GM10847 (cell line): ENCODE results near the gene MAP2K3.

Source experiments
- POLR2A ChIP-seq: IDR thresholded peaks from 2 replicates; pipeline ENCODE4 v1.6.1; 2011; ENCODE audit not compliant: insufficient read length; ENCODE audit errors: extremely low read depth

Gene MAP2K3

DNA sequence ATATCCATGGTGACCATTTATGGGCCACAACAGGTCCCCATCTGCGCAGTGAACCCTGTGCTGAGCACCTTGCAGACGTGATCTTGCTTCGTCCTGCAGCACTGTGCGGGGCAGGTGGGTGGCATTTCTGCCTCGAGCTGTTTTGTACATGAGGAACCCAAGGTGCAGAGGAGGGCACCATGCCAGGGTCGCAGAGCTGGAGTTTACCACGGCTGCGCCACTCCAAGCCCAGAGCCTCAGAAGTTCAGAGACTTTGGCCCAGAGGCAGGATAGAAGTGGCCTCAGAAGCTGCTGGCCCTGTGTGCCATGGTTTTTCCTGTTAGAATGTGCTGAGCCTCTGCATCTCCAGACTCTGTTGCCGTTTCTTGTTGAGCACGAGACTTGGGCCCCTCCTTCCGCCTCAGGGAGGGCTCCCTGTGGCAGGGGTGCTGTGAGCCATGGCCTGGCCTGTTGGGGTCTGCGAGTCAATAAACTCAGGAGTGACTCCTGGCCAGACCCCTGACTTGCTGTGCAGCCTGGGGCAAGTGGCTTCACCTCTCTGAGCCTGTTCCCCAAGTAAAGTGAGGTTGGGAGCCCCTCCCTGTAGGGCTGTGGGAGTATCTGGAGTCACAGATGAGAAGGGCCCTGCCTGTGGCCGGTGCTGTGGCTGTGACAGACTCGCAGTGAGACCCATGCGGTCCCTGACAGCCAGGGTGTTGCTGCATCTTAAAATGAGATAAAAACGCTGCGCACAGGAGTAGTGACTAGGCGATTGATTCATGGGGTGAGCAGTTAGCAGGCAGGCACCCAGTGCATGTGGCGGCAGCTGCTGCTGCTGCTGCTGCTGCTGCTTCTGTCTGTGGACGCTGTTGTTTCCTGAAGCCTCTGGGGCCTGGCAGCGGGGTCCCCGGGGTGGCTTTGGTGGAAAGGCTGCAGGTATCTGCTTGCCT is 11.8 kb downstream of the MAP2K3 start:
- no peak for TF ChIP-seq POLR2A

DNA sequence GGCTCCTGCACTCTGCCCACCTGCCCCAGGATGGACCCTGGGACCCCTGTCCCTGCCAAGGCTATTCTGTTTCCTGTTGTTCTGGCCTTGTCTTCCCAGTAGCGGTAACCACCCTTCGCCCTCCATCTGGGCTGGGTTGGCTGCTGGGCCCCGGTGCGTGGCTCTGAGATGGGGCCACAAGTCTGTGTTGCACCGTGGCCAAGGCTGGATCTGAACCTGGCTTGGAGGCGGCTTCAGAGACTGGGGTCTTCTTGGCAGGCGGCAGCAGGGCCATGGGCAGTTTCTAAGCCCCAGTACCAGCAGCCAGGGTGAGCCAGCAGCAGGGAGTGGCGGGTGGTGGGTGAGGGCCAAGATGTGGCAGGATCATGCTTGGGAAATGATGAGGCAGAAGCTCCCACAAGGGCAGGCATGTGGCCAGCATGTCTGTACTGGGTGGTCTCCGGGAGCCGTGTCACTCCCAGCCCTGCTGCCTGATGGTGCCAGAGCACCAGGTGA is 12.6 kb downstream of the MAP2K3 start:
- TF ChIP-seq POLR2A, result no peak

DNA sequence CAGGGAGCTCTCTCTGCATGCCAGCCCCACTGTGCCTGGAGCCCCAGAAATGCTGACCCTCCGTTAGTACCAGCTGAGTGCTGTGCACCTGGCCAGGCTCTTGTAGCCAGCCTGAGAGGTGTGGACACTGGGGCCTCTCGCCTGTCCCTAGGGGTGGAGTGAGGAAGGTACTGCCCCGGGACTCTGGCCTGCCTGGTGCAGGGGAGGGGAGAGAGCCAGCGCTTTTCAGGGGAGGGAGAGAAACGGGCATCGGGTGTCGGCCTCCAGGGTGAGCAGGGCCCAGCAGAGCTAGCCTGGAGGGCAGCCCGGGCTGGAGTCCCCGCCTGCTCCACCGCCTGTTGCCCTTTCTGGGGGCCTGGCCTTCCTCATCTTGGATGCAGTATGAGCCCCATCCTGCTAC is 13.1 kb downstream of the MAP2K3 start:
- no peak for TF ChIP-seq POLR2A

DNA sequence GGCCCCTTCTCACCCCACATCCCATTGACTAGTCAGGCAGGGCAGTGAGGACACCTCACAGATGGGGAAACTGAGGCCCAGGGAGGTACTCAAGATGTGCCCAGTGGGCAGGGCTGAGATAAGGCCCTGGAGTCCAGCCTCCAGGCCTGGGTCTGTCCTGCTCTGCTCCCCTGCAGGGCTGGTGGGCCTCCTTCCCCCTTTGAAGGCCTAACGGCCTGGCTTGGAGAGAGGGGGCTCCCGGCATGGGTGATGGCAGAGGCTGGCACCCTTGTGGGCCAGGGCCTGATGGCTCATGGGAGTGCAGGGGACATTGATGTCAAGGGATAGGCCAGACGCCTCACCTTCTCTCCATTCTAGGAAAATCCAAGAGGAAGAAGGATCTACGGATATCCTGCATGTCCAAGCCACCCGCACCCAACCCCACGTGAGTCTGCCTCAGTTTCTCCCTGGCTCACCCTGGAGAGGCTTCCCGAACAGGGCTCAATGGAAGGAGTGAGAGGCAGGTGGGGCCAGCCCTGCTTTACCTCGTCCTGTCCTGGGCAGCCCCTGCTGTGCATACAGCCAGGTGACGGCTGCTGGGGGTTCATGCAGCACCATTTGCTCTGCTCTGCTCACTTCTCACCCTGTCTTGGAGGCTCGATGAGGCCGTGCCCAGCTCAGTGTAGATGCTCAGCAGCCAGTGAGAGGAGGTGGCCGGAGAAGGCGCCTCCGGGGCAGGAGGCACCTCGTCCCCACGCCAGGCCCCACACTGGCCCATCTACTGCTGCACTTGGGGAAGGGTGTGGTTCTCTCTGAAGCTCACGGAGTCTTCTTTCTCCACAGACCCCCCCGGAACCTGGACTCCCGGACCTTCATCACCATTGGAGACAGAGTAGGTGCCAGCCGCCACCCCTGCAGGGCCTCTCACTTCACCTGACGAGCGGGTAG is 13.8 kb downstream of the MAP2K3 start:
- TF ChIP-seq POLR2A, result no peak

DNA sequence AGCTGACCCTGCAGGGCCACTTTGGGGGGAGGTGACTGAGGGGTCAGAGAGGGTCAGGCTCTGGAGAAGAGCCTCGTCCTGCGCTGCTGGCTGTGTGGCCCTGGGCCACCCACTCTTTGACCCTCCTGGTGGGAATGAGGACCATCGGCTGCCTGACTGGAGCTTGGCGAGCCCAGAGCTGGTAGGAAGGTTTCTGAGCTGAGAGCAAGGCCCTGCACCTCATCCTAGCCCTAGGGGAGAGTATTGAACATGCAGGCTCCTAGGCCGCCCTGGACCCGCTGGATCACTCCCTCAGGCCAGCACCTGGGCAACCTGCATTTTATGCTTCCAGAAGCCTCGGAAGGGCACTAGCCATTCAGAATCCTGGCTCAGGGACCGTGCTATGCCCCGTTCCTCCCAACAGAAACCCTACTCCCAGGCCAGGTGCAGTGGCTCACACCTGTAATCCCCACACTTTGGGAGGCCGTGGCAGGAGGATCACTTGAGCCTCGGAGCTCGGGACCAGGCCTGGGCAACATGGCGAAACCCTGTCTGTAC is 14.5 kb downstream of the MAP2K3 start:
- TF ChIP-seq POLR2A, result no peak

DNA sequence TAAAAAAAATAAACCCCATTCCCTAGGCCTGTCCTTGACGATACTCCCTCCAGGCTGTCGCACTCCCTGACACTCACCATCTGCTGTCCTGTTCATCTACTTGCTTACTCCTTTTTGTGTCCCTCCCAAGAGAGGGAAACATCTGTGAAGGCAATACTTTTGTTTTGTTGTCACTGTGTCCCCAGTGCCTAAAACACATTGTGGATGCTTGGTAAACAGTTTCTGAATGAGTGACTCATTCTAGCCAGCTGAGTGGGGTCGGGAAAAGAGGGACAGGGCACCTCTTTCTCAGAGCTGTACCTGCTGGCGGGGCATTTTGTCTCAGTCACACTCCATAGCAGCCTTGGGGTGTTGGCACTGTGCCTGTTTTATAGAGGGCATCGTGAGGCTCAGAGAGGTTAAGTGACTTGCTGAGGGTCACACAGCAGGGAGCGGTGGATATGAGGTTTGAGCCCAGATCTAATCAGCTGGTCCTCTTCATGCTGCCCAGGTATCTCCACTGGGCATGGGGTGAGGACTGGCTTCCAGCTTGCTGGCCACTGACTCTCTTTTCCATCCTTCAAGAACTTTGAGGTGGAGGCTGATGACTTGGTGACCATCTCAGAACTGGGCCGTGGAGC is 15.6 kb downstream of the MAP2K3 start:
- TF ChIP-seq POLR2A, result no peak

DNA sequence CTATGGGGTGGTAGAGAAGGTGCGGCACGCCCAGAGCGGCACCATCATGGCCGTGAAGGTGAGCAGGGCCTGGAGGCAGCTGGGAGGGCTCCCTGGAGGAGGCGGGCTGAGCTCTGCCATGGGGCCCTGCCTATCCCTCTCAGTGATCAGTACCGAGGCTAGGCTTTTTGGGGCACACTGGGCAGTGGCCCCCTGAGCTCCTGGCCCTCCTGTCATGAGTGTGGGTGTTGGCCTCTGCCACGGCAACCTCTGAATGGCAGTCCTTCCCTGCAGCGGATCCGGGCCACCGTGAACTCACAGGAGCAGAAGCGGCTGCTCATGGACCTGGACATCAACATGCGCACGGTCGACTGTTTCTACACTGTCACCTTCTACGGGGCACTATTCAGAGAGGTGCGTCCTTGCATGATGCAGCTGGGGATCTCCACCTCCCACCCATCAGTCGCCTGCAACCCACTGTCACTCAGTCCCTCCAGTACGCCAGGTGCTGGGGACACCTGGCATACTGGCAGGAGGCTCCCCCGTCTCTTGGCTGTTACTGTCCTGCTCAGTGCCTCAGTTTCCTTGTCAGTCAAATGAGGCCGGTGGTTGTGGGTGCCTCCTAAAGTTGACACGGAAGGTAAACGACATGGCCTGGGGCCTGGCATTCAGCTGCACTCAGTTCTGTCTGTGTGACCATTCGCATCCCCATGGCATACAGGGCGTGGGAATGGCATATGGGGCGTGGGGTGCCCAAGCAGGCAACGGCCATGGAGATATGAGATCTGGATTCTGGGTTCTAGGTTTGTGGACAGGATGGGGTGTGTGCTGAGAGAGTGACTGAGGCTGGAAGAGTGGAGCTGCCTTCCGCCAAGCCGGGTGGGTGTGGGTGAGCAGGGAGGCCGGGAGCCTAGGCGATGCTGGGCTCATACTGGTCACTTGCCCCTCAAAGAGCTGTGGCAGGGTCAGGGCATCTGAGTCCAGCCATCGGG is 16.4 kb downstream of the MAP2K3 start:
- TF ChIP-seq POLR2A, result no peak

DNA sequence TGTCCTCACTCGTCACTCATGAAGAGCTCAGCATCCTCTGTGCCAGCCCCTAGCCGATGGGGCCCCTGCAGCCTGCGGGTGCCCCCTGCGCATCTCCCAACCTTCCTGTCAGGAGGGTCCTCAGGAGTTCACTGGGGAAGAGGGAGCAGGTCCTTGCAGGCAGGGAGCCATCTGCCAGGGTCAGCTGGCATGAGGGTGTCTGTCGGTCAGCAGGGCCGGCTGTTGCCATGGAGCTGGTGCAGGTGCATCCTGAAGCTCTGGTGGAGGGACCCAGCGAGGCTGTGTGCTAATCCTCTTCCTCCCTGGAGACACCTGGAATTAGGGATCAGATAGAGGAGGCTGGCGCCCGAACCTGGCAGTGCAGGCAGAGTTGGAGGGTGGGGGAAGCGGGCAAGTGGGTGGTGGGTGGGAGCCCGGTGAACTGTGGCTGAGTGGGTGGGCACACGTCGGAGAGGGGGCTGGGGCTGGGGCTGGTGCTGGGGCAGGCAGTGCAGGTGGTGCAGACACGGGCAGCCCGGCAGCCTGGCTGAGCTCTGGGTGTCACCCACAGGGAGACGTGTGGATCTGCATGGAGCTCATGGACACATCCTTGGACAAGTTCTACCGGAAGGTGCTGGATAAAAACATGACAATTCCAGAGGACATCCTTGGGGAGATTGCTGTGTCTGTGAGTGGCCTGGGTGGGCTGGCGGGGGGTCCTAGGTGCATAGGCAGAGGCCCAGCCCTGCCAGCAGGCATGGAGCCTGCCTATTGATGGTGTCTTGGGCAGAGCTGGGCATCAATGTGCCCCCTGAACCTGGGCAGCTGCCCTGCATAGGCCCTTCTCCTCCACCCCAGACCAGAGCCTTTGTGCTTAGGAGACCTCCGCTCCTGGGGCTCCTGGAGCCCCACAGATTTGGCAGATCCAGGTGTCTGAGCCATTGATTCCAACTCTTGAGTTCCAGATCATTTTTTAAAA is 17.4 kb downstream of the MAP2K3 start:
- no peak for TF ChIP-seq POLR2A

DNA sequence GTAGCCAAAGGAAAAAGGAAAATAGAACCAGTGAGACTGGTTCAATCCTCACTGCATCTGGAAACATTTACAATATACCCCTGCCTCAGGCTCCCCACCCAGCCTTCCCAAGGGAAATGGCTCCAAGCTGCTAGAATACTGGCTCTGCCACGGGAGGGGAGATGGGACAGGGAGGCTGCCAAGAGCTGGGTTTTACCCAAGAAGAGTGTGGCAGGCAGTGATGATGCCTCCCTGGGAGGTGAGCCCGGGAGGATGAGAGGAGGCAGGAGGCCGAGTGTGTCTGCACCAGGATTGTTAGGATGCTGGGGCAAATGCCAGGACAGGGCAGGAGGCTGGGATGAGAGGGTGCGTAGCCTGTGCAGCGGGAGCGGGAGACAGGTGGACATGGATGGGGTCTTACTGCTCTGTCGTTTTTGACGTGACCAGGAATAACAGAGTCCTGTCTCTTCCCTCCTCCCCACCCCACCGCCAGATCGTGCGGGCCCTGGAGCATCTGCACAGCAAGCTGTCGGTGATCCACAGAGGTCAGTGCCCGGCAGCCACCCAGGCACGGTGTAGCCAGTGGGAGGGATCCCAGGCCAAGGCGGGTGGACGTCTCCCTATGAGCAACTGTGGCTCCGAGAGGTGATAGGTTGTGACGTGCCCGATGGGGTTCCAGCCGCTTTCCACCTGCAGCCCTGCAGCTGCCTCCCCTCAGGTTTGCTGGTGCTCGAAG is 18.4 kb downstream of the MAP2K3 start:
- TF ChIP-seq POLR2A, result no peak

DNA sequence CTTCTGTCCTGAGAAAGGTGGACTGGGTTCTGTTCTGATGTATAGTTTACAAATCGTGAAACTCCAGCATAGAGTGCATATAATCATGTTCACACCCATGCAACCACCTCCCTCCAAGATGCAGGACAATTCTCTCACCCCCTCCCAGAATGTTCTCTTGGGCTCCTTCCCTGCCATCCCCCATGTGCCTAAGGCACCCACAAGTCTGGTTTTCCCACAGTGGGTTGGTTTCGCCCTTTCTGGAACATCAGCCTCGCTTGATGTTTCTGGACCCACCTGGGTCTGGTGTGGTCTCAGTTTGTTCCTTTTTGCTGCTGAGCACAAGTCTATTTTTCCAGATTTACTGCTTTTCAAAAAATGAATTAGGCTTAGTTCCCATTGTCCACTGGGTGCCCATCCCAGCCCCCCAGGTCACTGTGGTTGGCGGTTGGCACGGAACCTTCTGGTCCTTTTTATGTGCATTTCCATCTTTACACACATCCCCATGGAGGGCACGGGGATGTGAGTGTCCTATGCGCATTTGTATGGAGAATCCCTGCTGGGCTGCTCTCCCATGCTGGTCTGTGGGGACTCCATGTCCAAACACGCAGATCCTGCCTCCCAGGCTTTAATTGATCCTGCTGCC is 19.0 kb downstream of the MAP2K3 start:
- no peak for TF ChIP-seq POLR2A

DNA sequence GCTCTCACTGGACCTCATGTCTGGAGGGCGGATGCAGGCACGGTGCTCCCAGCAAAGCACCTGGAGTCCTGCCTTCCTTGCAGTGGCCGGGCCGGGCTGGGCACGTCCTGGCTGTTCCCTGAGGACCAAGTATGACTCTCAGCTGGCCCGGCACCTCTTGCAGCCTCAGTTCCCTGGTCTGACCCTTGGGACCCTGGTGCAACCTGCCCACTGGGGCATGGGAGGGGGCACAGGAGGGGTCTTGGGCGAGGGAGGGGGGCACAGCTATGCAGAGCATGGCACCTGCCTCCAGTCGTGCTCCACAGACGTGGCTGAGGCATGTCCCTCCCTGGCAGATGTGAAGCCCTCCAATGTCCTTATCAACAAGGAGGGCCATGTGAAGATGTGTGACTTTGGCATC is 19.6 kb downstream of the MAP2K3 start:
- TF ChIP-seq POLR2A, result no peak

DNA sequence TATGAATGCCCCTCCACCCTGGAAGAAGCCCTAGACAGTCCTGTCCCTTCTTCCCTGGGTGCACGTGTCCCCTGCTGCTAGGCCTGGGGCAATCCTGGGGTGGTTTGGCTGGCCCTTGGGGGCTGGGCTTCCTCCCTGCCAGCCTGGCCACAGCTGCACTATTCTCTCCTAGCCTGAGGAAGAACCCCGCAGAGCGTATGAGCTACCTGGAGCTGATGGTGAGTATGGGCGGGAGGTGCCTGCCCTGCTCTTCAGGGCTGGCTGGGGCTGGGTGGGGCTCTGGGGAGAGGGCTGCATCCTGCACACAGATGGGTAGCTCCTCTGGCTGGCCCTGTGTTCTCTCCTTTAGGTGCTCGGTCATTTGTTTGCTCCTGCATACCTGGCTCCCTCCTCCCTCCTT is 28.8 kb downstream of the MAP2K3 start:
- TF ChIP-seq POLR2A, result no peak
